Fibroblast of lung (primary cell): ENCODE measurements around the gene PRKAG2. TPM values are rescaled to one million over a fixed set of nuclear protein-coding genes. Genes with fewer than 3 reads are reported as not detected.

Experiments used
- DNase-seq, 2 donors: peaks; one replicate each; pipeline versions ENCODE4 v3.0.0 to v3.0.0-alpha.2; 2010; ENCODE audit warnings: low read depth in 2 of 2
- H2AFZ ChIP-seq: 2 replicates; pipeline ENCODE4 v1.5.1; 2012; ENCODE audit warnings: low read length, control low read depth, inconsistent platforms
- H3K27ac ChIP-seq: 2 replicates; pipeline ENCODE4 v1.5.1; 2011; ENCODE audit warnings: low read length, control low read depth; ENCODE audit not compliant: insufficient read depth
- H3K27me3 ChIP-seq: 2 replicates; pipeline ENCODE4 v1.5.1; 2011; ENCODE audit warnings: mild to moderate bottlenecking, low read length; ENCODE audit not compliant: control insufficient read depth, insufficient read depth
- H3K36me3 ChIP-seq: 2 replicates; pipeline ENCODE4 v1.5.1; 2011; ENCODE audit warnings: low read length; ENCODE audit not compliant: control insufficient read depth, insufficient read depth
- H3K4me1 ChIP-seq: 2 replicates; pipeline ENCODE4 v1.5.1; 2011; ENCODE audit warnings: low read length; ENCODE audit not compliant: control insufficient read depth, insufficient read depth; ENCODE audit errors: extremely low read depth
- H3K4me2 ChIP-seq: 2 replicates; pipeline ENCODE4 v1.5.1; 2011; ENCODE audit warnings: low read length, control low read depth; ENCODE audit not compliant: insufficient read depth; ENCODE audit errors: extremely low read depth
- H3K4me3 ChIP-seq, 4 experiments: fragments of 200-600 bp in 1 of 4; sonication (generic) in 1 of 4; replicated peaks in 1 of 4; 2 replicates each; pipeline ENCODE4 v1.5.1; 2011 to 2016; ENCODE audit warnings: low read length in 4 of 4, low read depth in 3 of 4, mild to moderate bottlenecking in 3 of 4, control low read depth in 2 of 4, inconsistent platforms in 1 of 4, mixed read lengths in 1 of 4; ENCODE audit not compliant: insufficient read depth in 1 of 4; ENCODE audit errors: control extremely low read depth in 1 of 4
- H3K79me2 ChIP-seq: 2 replicates; pipeline ENCODE4 v1.5.1; 2012; ENCODE audit warnings: mild to moderate bottlenecking, low read length, inconsistent platforms; ENCODE audit not compliant: control insufficient read depth, insufficient read depth
- H3K9ac ChIP-seq: 2 replicates; pipeline ENCODE4 v1.5.1; 2011; ENCODE audit warnings: mild to moderate bottlenecking, low read length, control low read depth; ENCODE audit not compliant: insufficient read depth
- H3K9me3 ChIP-seq: 2 replicates; pipeline ENCODE4 v1.5.1; 2012; ENCODE audit warnings: low read depth, low read length; ENCODE audit not compliant: control insufficient read depth, insufficient read depth
- H4K20me1 ChIP-seq: 2 replicates; pipeline ENCODE4 v1.5.1; 2011; ENCODE audit warnings: low read length; ENCODE audit not compliant: control insufficient read depth, insufficient read depth; ENCODE audit errors: extremely low read depth
- CTCF ChIP-seq, 2 donors: IDR thresholded peaks in 1 of 2; conservative IDR thresholded peaks in 1 of 2; 1 replicate in 1 of 2; 2 replicates in 1 of 2; pipeline ENCODE4 v1.5.1; 2011 to 2012; ENCODE audit warnings: low read length in 2 of 2, control low read depth in 1 of 2, inconsistent platforms in 1 of 2, low read depth in 1 of 2, mild to moderate bottlenecking in 1 of 2
- EZH2 ChIP-seq: IDR thresholded peaks from 2 replicates; pipeline ENCODE4 v1.5.1; 2012; ENCODE audit warnings: low read length, control low read depth, mild to moderate bottlenecking; ENCODE audit errors: missing control alignments
- polyA plus RNA-seq, 2 donors: library from polyadenylated mRNA; depleted of rRNA in 1 of 2; stranded (reverse) in 1 of 2; unstranded in 1 of 2; fragments of >200 nt; gene quantifications; 2 replicates each; pipeline ENCODE4 v1.2.1, GENCODE V29; 2011 to 2012; ENCODE audit warnings: missing spikeins in 1 of 2
- total RNA-seq: library from RNA; depleted of rRNA; stranded (reverse); fragments of >200 nt; gene quantifications from 2 replicates; pipeline ENCODE4 v1.2.1, GENCODE V29; 2014

PRKAG2 gene
- total and polyA plus RNA-seq, 2 donors (not counting 1 experiment from before 2014, with no cell fraction given) = 11.9 to 56.7 TPM

DNA sequence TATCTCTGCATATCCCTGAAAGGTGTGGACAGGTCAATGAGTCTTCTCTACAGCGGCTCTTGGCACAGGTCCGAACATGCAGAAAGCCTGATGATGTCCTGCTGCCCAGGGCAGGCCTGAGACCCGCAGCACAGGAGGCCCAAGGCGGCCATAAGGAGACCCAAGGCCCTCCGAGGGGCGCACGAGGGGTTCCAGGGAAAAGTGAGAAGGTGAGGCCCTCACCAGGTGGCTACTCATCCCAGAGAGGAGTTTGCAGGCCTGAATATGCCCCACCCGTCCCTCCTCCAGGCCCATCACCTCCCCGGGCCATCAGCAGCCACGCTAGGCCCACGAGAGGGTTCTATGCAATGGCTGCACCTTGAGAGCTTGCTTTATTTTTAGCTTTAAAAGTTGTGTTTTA lies 183.8 kb downstream of the PRKAG2 start:
- no peak overlapping the region for H3K4me3 ChIP-seq
- no peaks in the 10 kb centered on the region for H3K79me2 ChIP-seq
- no peak overlapping the region for H3K4me2 ChIP-seq
- H3K27me3 ChIP-seq = no peaks in the 10 kb centered on the region
- no peak overlapping the region for H3K9ac ChIP-seq
- H3K36me3 ChIP-seq = no peaks in the 10 kb centered on the region
- H3K9me3 ChIP-seq = no peaks in the 10 kb centered on the region
- TF ChIP-seq CTCF (conservative IDR thresholded peaks at IDR 0.05 in 1 of 2, IDR thresholded peaks at IDR 0.05 in 1 of 2; ENCODE audit: low read depth in 1 of 2, low read length in 2 of 2) (no peak), EZH2 (no peak)
- no peak for DNase-seq
- H4K20me1 ChIP-seq = no peaks in the 10 kb centered on the region
- H3K4me1 ChIP-seq = peaks cover 5% of the 10 kb centered on the region
- no peak overlapping the region for H3K27ac ChIP-seq
- no peak overlapping the region for H2AFZ ChIP-seq

- Histone ChIP-seq H3K27ac (no peak overlapping the region), H3K4me1 (peaks cover 9% of the 10 kb centered on the region), H3K4me2 (no peak overlapping the region), H3K79me2 (no peaks in the 10 kb centered on the region), H3K9ac (no peak overlapping the region), H3K27me3 (no peaks in the 10 kb centered on the region), H4K20me1 (no peaks in the 10 kb centered on the region), H3K9me3 (no peaks in the 10 kb centered on the region), H2AFZ (no peak overlapping the region), H3K36me3 (no peaks in the 10 kb centered on the region), H3K4me3 (no peak overlapping the region)
- no peak for DNase-seq
- no peak for TF ChIP-seq EZH2
- TF ChIP-seq CTCF (conservative IDR thresholded peaks at IDR 0.05 in 1 of 2, IDR thresholded peaks at IDR 0.05 in 1 of 2; ENCODE audit: low read depth in 1 of 2, low read length in 2 of 2) = no peak
Measured at GRCh38 chr7:151692721-151693120, 184.2 kb downstream of the PRKAG2 start.

DNA sequence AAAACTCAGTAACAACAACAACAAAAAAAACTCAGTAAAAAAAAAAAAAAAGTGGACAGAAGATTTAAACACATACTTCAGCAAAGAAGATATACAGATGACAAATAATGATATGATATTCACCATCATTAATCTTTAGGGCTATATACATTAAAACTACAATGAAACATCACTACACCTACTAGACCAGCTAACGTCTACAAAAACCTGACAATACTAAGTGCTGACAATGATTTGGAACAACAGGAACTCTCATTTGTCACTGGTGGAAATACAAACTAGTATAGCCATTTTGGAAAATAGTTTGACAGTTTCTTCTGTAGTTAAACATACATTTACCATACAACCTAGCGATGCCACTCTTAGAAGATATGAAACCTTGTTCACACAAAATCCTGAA lies 185.5 kb downstream of the PRKAG2 start:
- no peak overlapping the region for H3K4me3 ChIP-seq
- H3K36me3 ChIP-seq = no peaks in the 10 kb centered on the region
- H3K79me2 ChIP-seq = no peaks in the 10 kb centered on the region
- TF ChIP-seq EZH2 (no peak), CTCF (conservative IDR thresholded peaks at IDR 0.05 in 1 of 2, IDR thresholded peaks at IDR 0.05 in 1 of 2; ENCODE audit: low read depth in 1 of 2, low read length in 2 of 2) (no peak)
- H2AFZ ChIP-seq = no peak overlapping the region
- no peak overlapping the region for H3K27ac ChIP-seq
- H3K4me2 ChIP-seq = no peak overlapping the region
- DNase-seq = no peak
- H3K4me1 ChIP-seq = peaks cover 16% of the 10 kb centered on the region
- H3K9ac ChIP-seq = no peak overlapping the region
- H3K27me3 ChIP-seq = no peaks in the 10 kb centered on the region
- H4K20me1 ChIP-seq = no peaks in the 10 kb centered on the region
- no peaks in the 10 kb centered on the region for H3K9me3 ChIP-seq
